Endothelial cell of umbilical vein (primary cell): Measurements from ENCODE around the gene RIOX2.

Experiments used
- EZH2 ChIP-seq: IDR thresholded peaks from 2 replicates; pipeline ENCODE4 v1.6.1; 2012; ENCODE audit warnings: borderline replicate concordance, low read depth, mild to moderate bottlenecking, moderate library complexity, low read length, inconsistent platforms; ENCODE audit not compliant: severe bottlenecking
- POLR2AphosphoS5 ChIP-seq: IDR thresholded peaks from 2 replicates; pipeline ENCODE4 v1.6.1; 2012; ENCODE audit warnings: low read depth, mild to moderate bottlenecking, control low read depth, low read length, moderate library complexity; ENCODE audit not compliant: insufficient read depth

- TF ChIP-seq EZH2, result no peak
- TF ChIP-seq POLR2AphosphoS5, result no peak
These were observed 2.1 kb downstream of the RIOX2 start for GRCh38 chr3:97970156-97970555.
